CD4-positive, alpha-beta T cell (primary cell): ENCODE measurements around the gene URB2. TPM values are rescaled to one million over a fixed set of nuclear protein-coding genes. Genes with fewer than 3 reads are reported as not detected.
"Not testable (repeated sequence)": the region's sequence is repeated elsewhere in the genome, so short reads cannot be mapped to it uniquely, and the experiment has no call there.

Source experiments
- ATAC-seq: fragments of 200-7000 bp; cut with Tn5 transposase; one replicate; pipeline ENCODE4 v1.10.0; 2022; ENCODE audit warnings: mild to moderate bottlenecking; ENCODE audit not compliant: poor library complexity
- CTCF ChIA-PET: fragments of 350-600 bp; sonication (Branson Sonifier 250); formaldehyde crosslinking; loops from one replicate; lab custom pipeline; 2021; ENCODE audit warnings: antibody characterized with exemption, inconsistent platforms; lab: Charles Lee
- POLR2A ChIA-PET: fragments of 350-600 bp; sonication (Branson Sonifier 250); formaldehyde crosslinking; loops from one replicate; lab custom pipeline; 2021; ENCODE audit warnings: antibody characterized with exemption, inconsistent platforms; lab: Charles Lee
- DNase-seq, 14 experiments: peaks; one replicate each; pipeline ENCODE4 v3.0.0-alpha.2; 2013 to 2020; ENCODE audit warnings: mixed read lengths in 2 of 14
- H3K27ac ChIP-seq, 2 donors: one replicate each; pipeline versions ENCODE4 v1.5.1 to v1.7.0; 2013; ENCODE audit warnings: low read length in 2 of 2, low read depth in 1 of 2, mild to moderate bottlenecking in 1 of 2
- H3K27me3 ChIP-seq, 2 experiments: 1 replicate in 1 of 2; 2 replicates in 1 of 2; pipeline versions ENCODE4 v1.6.1 to v1.7.0; 2013; ENCODE audit warnings: low read length in 2 of 2, control low read depth in 1 of 2, mild to moderate bottlenecking in 1 of 2, moderate library complexity in 1 of 2; ENCODE audit not compliant: insufficient read depth in 2 of 2, control insufficient read depth in 1 of 2
- H3K36me3 ChIP-seq: one replicate; pipeline ENCODE4 v1.6.1; 2013; ENCODE audit warnings: low read length, control low read depth; ENCODE audit not compliant: insufficient read depth
- H3K4me1 ChIP-seq: one replicate; pipeline ENCODE4 v1.6.1; 2013; ENCODE audit warnings: low read length, control low read depth; ENCODE audit not compliant: insufficient read depth
- H3K4me3 ChIP-seq: one replicate; pipeline ENCODE4 v1.5.1; 2013; ENCODE audit warnings: mild to moderate bottlenecking, low read length, moderate library complexity
- H3K9me3 ChIP-seq, 2 experiments: 1 replicate in 1 of 2; 2 replicates in 1 of 2; pipeline versions ENCODE4 v1.6.1 to v1.7.0; 2013; ENCODE audit warnings: low read length in 2 of 2, mild to moderate bottlenecking in 2 of 2, control low read depth in 1 of 2, moderate library complexity in 1 of 2; ENCODE audit not compliant: control insufficient read depth in 1 of 2, insufficient read depth in 1 of 2
- H3K27ac Mint-ChIP-seq: one replicate; pipeline ENCODE4 v1.8.0; 2020; ENCODE audit warnings: mixed read lengths
- H3K27me3 Mint-ChIP-seq: one replicate; pipeline ENCODE4 v1.8.0; 2021; ENCODE audit warnings: mixed read lengths
- H3K36me3 Mint-ChIP-seq: one replicate; pipeline ENCODE4 v1.8.0; 2021; ENCODE audit warnings: low read depth, mixed read lengths
- H3K4me1 Mint-ChIP-seq: one replicate; pipeline ENCODE4 v1.8.0; 2021; ENCODE audit warnings: low read depth, mixed read lengths
- H3K4me3 Mint-ChIP-seq: one replicate; pipeline ENCODE4 v1.8.0; 2020; ENCODE audit warnings: mild to moderate bottlenecking, mixed read lengths
- H3K9me3 Mint-ChIP-seq: one replicate; pipeline ENCODE4 v1.8.0; 2020; ENCODE audit warnings: mixed read lengths
- CTCF ChIP-seq: fragments of 200-600 bp; IDR thresholded peaks from one replicate; pipeline ENCODE4 v1.8.0; 2022; ENCODE audit warnings: antibody characterized with exemption, mild to moderate bottlenecking
- intact Hi-C, 2 experiments: fragments of 100-400 bp; cut with DNase I in 1 of 2; cut with micrococcal nuclease in 1 of 2; formaldehyde crosslinking; loops; one replicate each; pipeline versions ENCODE4 v1.15.1 to v1.9.0; 2023 to 2025; cut with DNase I, micrococcal nuclease
- total RNA-seq, 174 experiments: library from RNA in 2 of 174; stranded (reverse) in 2 of 174; gene quantifications; one replicate each; pipeline ENCODE4 v1.2.3 and lab custom pipeline; 2021 to 2026

URB2 gene
- total RNA-seq, 2 experiments from 2014 or later: 4.1 to 4.2 TPM

GRCh38 chr1:229593800-229594199, 32.2 kb upstream of the URB2 start:
- Histone ChIP-seq H3K27ac (no peak overlapping the region), H3K36me3 (peaks cover 38% of the 10 kb centered on the region), H3K4me1 (no peaks in the 10 kb centered on the region), H3K9me3 (no peaks in the 10 kb centered on the region), H3K4me3 (no peak overlapping the region), H3K27me3 (no peaks in the 10 kb centered on the region)
- DNase-seq (no peak), ATAC-seq (no peak)
- TF ChIP-seq CTCF: no peak
- Mint-ChIP-seq H3K36me3 (peaks cover 54% of the 10 kb centered on the region), H3K9me3 (no peaks in the 10 kb centered on the region), H3K4me1 (no peaks in the 10 kb centered on the region), H3K4me3 (no peak overlapping the region), H3K27ac (no peak overlapping the region), H3K27me3 (no peaks in the 10 kb centered on the region)
- ChIA-PET CTCF (no interaction called here), POLR2A (no interaction called here)
- intact Hi-C loops: no loop called here

DNA sequence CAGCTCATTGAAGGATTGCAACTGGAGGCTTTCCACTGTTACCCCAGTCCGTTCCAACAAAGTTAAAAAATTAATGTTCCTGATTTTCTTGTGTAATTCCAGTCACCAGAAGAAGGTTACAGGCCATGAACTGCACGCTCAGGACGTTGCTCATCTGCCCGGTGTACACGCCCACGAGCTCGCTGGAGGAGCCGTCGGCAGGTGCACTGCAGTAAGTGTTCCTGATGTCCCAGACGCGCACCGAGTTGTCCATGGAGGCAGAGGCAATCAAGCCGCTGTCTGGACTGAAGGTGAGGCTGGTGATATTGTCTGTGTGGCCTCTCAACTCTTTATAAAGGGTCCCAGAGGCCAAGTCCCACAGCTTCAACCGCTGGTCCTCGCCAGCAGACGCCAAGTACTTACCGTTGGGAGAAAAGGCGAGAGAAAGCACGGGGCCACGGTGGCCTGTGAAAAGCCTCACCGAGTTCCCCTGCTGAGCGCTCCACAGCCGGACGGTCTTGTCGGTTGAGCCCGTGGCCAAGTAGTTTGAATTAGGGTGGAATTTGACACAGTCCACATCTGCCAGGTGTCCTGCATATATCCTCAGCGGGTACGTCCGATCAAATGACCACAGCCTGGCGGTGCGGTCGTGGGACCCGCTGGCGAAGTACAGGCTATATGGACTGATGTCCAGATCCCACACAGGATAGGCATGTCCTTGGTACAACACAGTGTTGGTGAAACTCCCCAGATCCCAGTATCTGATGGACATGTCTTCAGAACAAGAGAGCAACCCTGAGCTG, 31.6 kb upstream of the URB2 start:
- H3K9me3 ChIP-seq: no peaks in the 10 kb centered on the region
- ChIA-PET POLR2A (no interaction called here), CTCF (no interaction called here)
- Mint-ChIP-seq H3K9me3 (no peaks in the 10 kb centered on the region), H3K4me3 (no peak overlapping the region), H3K4me1 (no peaks in the 10 kb centered on the region), H3K27me3 (no peaks in the 10 kb centered on the region), H3K27ac (no peak overlapping the region), H3K36me3 (peaks cover 58% of the 10 kb centered on the region)
- intact Hi-C loops: no loop called here
- no peak for TF ChIP-seq CTCF
- no peaks in the 10 kb centered on the region for H3K4me1 ChIP-seq
- no peak for DNase-seq
- no peak overlapping the region for H3K27ac ChIP-seq
- no peak for ATAC-seq
- H3K4me3 ChIP-seq: no peak overlapping the region
- H3K27me3 ChIP-seq: no peaks in the 10 kb centered on the region
- peaks cover 38% of the 10 kb centered on the region for H3K36me3 ChIP-seq

DNA sequence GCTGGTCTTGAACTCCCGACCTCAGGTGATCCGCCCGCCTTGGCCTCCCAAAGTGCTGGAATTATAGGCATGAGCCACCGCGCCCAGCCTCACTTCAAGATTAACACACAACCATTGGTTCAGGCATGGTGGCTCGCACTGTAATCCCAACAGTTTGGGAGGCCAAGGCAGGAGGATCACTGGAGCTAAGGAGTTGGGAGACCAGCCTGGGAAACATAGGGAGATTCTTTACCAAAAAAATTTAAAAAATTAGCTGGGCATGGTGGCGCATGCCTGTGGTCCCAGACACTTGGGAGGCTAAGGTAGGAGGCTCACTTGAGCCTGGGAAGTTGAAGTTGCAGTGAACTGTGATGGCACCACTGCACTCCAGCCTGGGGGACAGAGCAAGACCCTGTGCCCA, 30.2 kb upstream of the URB2 start:
- DNase-seq, H3K27me3 Mint-ChIP-seq, intact Hi-C loops, H3K4me3 Mint-ChIP-seq, ATAC-seq, POLR2A ChIA-PET, H3K27ac ChIP-seq, H3K27me3 ChIP-seq, H3K4me1 Mint-ChIP-seq, H3K4me1 ChIP-seq, H3K9me3 ChIP-seq, H3K27ac Mint-ChIP-seq, H3K9me3 Mint-ChIP-seq, H3K4me3 ChIP-seq, CTCF ChIA-PET: not testable (repeated sequence)
- peaks cover 66% of the 10 kb centered on the region for H3K36me3 Mint-ChIP-seq
- peaks cover 50% of the 10 kb centered on the region for H3K36me3 ChIP-seq
